SIG-M5 treated with dmso at 0.1 percent for 504 hours (cell line): ENCODE data around the gene KIF7.
"Not testable (repeated sequence)": the region's sequence is repeated elsewhere in the genome, so short reads cannot be mapped to it uniquely, and the experiment has no call there.

Experiments
- DNase-seq: peaks from one replicate; lab custom pipeline; 2025; ENCODE audit not compliant: unreplicated experiment; lab: John Stamatoyannopoulos, UW

KIF7 gene

GRCh38 chr15:89621547-89621946, 33.7 kb downstream of the KIF7 start:
- no peak for DNase-seq

GRCh38 chr15:89616228-89616627, 39.0 kb downstream of the KIF7 start:
- no peak for DNase-seq

GRCh38 chr15:89615135-89615534, 40.1 kb downstream of the KIF7 start:
- no peak for DNase-seq

- no peak for DNase-seq
Measured at GRCh38 chr15:89614164-89614563, 41.1 kb downstream of the KIF7 start.

- no peak for DNase-seq
Measured at GRCh38 chr15:89613031-89613430, 42.2 kb downstream of the KIF7 start.

GRCh38 chr15:89611317-89611716, 44.0 kb downstream of the KIF7 start:
- no peak for DNase-seq

- no peak for DNase-seq
Measured at GRCh38 chr15:89599021-89599420, 56.2 kb downstream of the KIF7 start.

GRCh38 chr15:89593018-89593417, 62.2 kb downstream of the KIF7 start:
- DNase-seq: no peak

- no peak for DNase-seq
Measured at GRCh38 chr15:89591834-89592233, 63.4 kb downstream of the KIF7 start.

- no peak for DNase-seq
Measured at GRCh38 chr15:89587955-89588354, 67.3 kb downstream of the KIF7 start.

- DNase-seq: no peak
Measured at GRCh38 chr15:89586651-89587050, 68.6 kb downstream of the KIF7 start.

- not testable (repeated sequence) for DNase-seq
Measured at GRCh38 chr15:89580747-89581146, 74.5 kb downstream of the KIF7 start.

- no peak for DNase-seq
Measured at GRCh38 chr15:89578146-89578545, 77.1 kb downstream of the KIF7 start.
